ENCODE results near the gene CNTNAP2. TPM values are rescaled to one million over a fixed set of nuclear protein-coding genes. Genes with fewer than 3 reads are reported as not detected.

CNTNAP2 gene
- total and polyA plus RNA-seq, 9 of the 15 experiments (the other 6 are each of a cell fraction or from before 2014, with no cell fraction given) = 0.04 to 0.62 (median 0.09) TPM; not detected in 4

DNA sequence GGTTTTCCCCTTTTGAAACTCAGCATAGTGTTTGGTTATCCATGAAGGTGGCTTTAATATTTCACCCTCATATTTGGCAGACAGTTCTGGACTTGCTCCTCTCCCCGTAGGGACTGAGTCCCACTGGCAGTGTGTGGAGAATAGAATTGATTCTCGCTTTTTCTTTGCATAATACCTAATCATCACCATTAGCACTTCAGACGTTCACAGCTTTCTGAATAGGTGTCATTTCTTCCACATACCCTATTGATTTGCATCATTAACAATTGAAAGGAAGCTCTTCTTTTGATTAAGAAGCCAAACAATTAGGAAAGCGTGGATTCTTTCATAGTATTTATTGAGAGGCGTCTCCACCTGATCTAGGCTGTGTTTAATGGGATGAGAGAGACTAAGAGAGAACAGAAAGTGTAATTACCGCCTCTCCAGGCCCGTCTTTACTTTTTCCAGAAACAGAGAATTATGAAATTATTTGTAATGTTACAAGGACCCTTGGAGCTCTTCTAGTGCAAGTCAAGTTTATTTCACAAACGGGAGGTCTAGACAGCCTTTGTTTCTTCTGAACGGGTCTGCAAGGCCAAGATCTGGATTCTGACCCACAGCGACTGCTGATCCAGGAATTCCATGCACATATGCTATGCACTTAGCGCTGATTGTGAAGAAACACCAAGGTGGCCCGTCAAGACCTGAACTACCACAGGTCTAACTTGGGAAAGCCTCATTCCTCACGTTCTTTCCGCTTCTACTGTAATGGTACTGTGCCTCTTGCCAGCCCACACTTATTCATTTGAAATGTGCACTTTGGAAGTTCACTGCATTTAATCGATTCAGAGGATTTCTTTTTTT, 2224.1 kb downstream of the CNTNAP2 start:
- H3K4me3 ChIP-seq = no peak overlapping the region
- peaks cover 41 to 42% of the 10 kb centered on the region in 2 experiments for H3K27me3 ChIP-seq (ENCODE audit: control insufficient read depth in 2 of 2, insufficient read depth in 2 of 2, low read length in 2 of 2)
- no peak overlapping the region for H2AFZ ChIP-seq (ENCODE audit: low read depth, low read length)
- BruUV-seq (replicated peaks) = no TSS peak
- no peak overlapping the region for H3K4me2 ChIP-seq (ENCODE audit: insufficient read depth, low read length)
- no peak for FAIRE-seq
- peaks cover 3% of the 10 kb centered on the region; the same call in 1 of the 2 replicates for H4K20me1 ChIP-seq (replicated peaks; ENCODE audit: control insufficient read depth, insufficient read depth, low read length)
- no peak for ATAC-seq
- intact Hi-C loops (cut with micrococcal nuclease) = no loop called here
- H3K9ac ChIP-seq (ENCODE audit: insufficient read depth in 1 of 2, low read depth in 2 of 2, low read length in 2 of 2) = no peak overlapping the region
- no peak overlapping the region for H3K27ac ChIP-seq (ENCODE audit: extremely low read depth, low read depth, low read length)
- WGBS (ENCODE audit: insufficient coverage, low coverage, missing lambda C conversion rate) = 0% methylated on average over 15 of the region's 15 CpGs
- H3K9me1 ChIP-seq (ENCODE audit: control insufficient read depth, insufficient read depth, low read length) = no peaks in the 10 kb centered on the region
- in situ Hi-C loops (cut with MboI) = no loop called here
- no peak for DNase-seq (ENCODE audit: extremely low read depth in 1 of 4, low spot score in 3 of 4)
- peaks cover 0 to 5% of the 10 kb centered on the region in 2 experiments; a peak in 1 of 5 replicates for H3K4me1 ChIP-seq (replicated peaks in 1 of 2; ENCODE audit: control insufficient read depth in 2 of 2, insufficient read depth in 2 of 2, low read length in 2 of 2)
- H3K36me3 ChIP-seq (ENCODE audit: control insufficient read depth, insufficient read depth, low read length) = no peaks in the 10 kb centered on the region
- H3K9me3 ChIP-seq (replicated peaks; ENCODE audit: control insufficient read depth, insufficient read depth, low read depth, low read length) = no peaks in the 10 kb centered on the region
- no peaks in the 10 kb centered on the region for H3K79me2 ChIP-seq (ENCODE audit: control insufficient read depth, insufficient read depth, low read length)
- ChIA-PET CTCF (ENCODE audit: low intra/inter-chr PET ratio) (no interaction called here), POLR2A (no interaction called here)
- no peak for TF ChIP-seq KDM2B (CRISPR knock-in tag; IDR thresholded peaks at IDR 0.05)
- TF ChIP-seq ZNF655 (CRISPR knock-in tag; IDR thresholded peaks at IDR 0.05) = no peak
- TF ChIP-seq CTCF (IDR thresholded peaks at IDR 0.05 in 2 of 3, conservative IDR thresholded peaks at IDR 0.05 in 1 of 3; ENCODE audit: insufficient read depth in 2 of 3, low read depth in 1 of 3, low read length in 3 of 3) = no peak
- TF ChIP-seq, protein P1, sequence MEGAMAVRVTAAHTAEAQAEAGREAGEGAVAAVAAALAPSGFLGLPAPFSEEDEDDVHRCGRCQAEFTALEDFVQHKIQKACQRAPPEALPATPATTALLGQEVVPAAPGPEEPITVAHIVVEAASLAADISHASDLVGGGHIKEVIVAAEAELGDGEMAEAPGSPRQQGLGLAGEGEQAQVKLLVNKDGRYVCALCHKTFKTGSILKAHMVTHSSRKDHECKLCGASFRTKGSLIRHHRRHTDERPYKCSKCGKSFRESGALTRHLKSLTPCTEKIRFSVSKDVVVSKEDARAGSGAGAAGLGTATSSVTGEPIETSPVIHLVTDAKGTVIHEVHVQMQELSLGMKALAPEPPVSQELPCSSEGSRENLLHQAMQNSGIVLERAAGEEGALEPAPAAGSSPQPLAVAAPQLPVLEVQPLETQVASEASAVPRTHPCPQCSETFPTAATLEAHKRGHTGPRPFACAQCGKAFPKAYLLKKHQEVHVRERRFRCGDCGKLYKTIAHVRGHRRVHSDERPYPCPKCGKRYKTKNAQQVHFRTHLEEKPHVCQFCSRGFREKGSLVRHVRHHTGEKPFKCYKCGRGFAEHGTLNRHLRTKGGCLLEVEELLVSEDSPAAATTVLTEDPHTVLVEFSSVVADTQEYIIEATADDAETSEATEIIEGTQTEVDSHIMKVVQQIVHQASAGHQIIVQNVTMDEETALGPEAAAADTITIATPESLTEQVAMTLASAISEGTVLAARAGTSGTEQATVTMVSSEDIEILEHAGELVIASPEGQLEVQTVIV (CRISPR knock-in tag; IDR thresholded peaks at IDR 0.05; ENCODE audit: borderline replicate concordance) = no peak
- TF ChIP-seq ZNF263 (CRISPR knock-in tag; IDR thresholded peaks at IDR 0.05; ENCODE audit: borderline replicate concordance) = no peak
- TF ChIP-seq NR2C1 (IDR thresholded peaks at IDR 0.05) = no peak
- no peak for TF ChIP-seq NR2C1 (tag; IDR thresholded peaks at IDR 0.05)
- TF ChIP-seq RBM14 (IDR thresholded peaks at IDR 0.05; ENCODE audit: borderline replicate concordance, insufficient read depth, low read depth, low read length) = no peak
- TF ChIP-seq NONO (IDR thresholded peaks at IDR 0.05; ENCODE audit: low read depth in 2 of 2, low read length in 1 of 2) = no peak
- no peak for TF ChIP-seq ETS2 (tag; IDR thresholded peaks at IDR 0.05; ENCODE audit: borderline replicate concordance, poor library complexity, severe bottlenecking)
- no peak for TF ChIP-seq HMG20B (CRISPR knock-in tag; IDR thresholded peaks at IDR 0.05)
- no peak for TF ChIP-seq KLF1 (tag; IDR thresholded peaks at IDR 0.05)
- TF ChIP-seq, protein P2, sequence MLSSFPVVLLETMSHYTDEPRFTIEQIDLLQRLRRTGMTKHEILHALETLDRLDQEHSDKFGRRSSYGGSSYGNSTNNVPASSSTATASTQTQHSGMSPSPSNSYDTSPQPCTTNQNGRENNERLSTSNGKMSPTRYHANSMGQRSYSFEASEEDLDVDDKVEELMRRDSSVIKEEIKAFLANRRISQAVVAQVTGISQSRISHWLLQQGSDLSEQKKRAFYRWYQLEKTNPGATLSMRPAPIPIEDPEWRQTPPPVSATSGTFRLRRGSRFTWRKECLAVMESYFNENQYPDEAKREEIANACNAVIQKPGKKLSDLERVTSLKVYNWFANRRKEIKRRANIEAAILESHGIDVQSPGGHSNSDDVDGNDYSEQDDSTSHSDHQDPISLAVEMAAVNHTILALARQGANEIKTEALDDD (IDR thresholded peaks at IDR 0.05) = no peak
- no peak for TF ChIP-seq ZNF780A (CRISPR knock-in tag; IDR thresholded peaks at IDR 0.05)
- TF ChIP-seq NFIX (CRISPR knock-in tag; IDR thresholded peaks at IDR 0.05; ENCODE audit: low read depth) = no peak
